ENCODE measurements around the gene MRPL42. TPM values are rescaled to one million over a fixed set of nuclear protein-coding genes. Genes with fewer than 3 reads are reported as not detected.
"Not testable (repeated sequence)": the region's sequence is repeated elsewhere in the genome, so short reads cannot be mapped to it uniquely, and the experiment has no call there.

The MRPL42 gene
- total RNA-seq, 1 experiment from 2014 or later = 173 TPM

- DNase-seq (ENCODE audit: low spot score) = no peak
- in situ Hi-C loops (cut with HindIII; ENCODE audit: low sequenced_read_pairs) = no loop called here
Observed at GRCh38 chr12:93484315-93484981, 17.1 kb downstream of the MRPL42 start.

GRCh38 chr12:93492808-93493207 is 25.5 kb downstream of the MRPL42 start:
- in situ Hi-C loops (cut with HindIII; ENCODE audit: low sequenced_read_pairs); DNase-seq (ENCODE audit: low spot score): not testable (repeated sequence)

DNA sequence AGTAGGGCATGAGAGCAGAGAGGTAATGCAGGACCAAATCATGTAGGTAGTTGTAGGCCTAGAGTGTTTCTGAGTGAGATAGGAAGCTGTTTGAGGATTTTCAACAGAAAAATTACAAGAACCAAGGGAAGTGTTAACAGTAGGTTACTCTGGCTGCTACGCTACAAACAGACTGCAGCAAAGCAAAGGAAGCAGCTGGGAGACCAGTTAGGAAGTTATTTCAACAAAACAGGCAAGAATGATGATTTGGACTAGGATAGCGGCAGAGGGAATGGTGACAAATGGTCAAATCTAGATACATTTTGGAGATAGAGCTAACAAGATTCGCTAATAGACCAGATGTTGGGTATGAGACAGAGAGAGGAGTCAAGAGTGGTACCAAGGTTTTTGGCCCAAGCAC is 26.8 kb downstream of the MRPL42 start:
- DNase-seq (ENCODE audit: low spot score) = no peak
- in situ Hi-C loops (cut with HindIII; ENCODE audit: low sequenced_read_pairs) = no loop called here

DNA sequence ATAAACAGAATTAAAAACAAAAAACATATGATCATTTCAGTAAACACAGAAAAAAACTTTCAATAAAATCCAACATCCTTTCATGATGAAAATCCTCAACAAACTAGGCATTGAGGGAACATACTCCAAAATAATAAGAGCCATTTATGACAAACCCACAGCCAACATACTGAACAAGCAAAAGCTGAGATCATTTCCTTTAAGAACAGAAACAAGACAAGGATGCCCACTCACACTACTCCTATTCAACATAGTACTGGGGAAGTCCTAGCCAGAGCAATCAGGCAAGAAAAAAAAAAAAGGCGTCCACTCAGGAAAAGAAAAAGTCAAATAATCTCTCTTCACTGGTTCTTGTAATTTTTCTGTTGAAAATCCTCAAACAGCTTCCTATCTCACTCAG is 30.1 kb downstream of the MRPL42 start:
- in situ Hi-C loops (cut with HindIII; ENCODE audit: low sequenced_read_pairs) = no loop called here
- no peak for DNase-seq (ENCODE audit: low spot score)

GRCh38 chr12:93498813-93499212 is 31.5 kb downstream of the MRPL42 start:
- in situ Hi-C loops (cut with HindIII; ENCODE audit: low sequenced_read_pairs); DNase-seq (ENCODE audit: low spot score): not testable (repeated sequence)

GRCh38 chr12:93500201-93500600 is 32.9 kb downstream of the MRPL42 start:
- in situ Hi-C loops (cut with HindIII; ENCODE audit: low sequenced_read_pairs) = no loop called here
- no peak for DNase-seq (ENCODE audit: low spot score)

DNA sequence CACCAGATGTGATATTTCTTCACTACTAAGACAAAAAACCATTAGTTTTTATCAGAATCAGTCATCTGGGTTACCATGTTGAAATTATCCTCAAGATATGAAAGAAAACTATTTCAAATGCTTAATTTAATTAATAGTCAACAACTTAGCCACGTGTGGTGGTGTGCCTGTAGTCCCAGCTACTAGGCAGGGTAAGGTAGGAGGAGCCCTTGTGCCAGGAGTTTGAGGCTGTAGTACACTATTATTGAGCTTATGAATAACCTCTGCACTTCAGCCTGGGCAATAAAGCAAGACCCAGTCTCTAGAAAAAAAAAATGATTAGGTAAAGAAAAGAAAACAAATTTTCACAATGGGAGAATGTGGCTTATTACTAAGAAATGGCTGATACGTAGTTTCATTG is 33.4 kb downstream of the MRPL42 start:
- DNase-seq (ENCODE audit: low spot score) = no peak
- in situ Hi-C loops (cut with HindIII; ENCODE audit: low sequenced_read_pairs) = no loop called here

- in situ Hi-C loops (cut with HindIII; ENCODE audit: low sequenced_read_pairs) = no loop called here
- peak; percentile 65 for DNase-seq (ENCODE audit: low spot score)
Observed at GRCh38 chr12:93502802-93503623, 35.7 kb downstream of the MRPL42 start.

DNA sequence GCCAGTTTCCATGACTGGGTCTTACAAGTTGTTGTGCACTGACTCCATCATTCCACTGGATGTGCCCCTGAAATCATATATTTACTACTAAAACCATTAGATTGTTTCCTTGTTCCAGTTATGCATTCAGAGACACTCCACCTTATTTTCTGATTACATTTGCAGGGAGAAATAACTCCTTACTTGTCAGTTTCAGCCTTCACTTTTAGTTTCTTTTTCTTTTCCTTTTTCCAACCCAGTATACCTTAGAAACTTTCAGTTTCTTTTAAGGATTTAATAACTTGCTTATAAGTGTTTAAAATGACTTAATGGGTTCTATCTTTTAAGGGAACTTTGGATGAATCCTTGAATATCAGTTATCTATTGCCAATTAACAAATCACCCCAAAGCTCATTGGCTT is 39.9 kb downstream of the MRPL42 start:
- no peak for DNase-seq (ENCODE audit: low spot score)
- in situ Hi-C loops (cut with HindIII; ENCODE audit: low sequenced_read_pairs) = no loop called here

- in situ Hi-C loops (cut with HindIII; ENCODE audit: low sequenced_read_pairs) = no loop called here
- no peak for DNase-seq (ENCODE audit: low spot score)
Observed at GRCh38 chr12:93509506-93509905, 42.2 kb downstream of the MRPL42 start.

DNA sequence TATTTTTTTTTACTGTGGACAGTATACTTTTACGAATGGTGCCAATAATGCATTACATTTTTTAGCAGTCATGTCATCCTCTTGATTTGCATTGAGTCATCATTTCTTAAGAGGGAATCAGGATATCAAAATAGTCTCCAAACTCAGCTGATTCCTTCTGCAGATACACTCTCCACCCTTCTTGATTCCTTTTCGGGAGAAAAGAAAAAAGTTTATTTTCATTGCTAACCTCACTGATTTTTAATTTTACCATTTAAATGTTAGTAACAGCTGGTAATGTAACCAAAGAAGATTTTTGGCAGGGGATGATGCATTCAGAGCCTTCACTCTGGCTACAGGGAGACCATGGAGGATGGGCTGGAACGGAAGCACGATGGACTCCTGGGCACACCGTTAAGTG is 47.5 kb downstream of the MRPL42 start:
- in situ Hi-C loops (cut with HindIII; ENCODE audit: low sequenced_read_pairs) = no loop called here
- no peak for DNase-seq (ENCODE audit: low spot score)

- in situ Hi-C loops (cut with HindIII; ENCODE audit: low sequenced_read_pairs) = no loop called here
- DNase-seq (ENCODE audit: low spot score) = no peak
Observed at GRCh38 chr12:93518725-93519124, 51.4 kb downstream of the MRPL42 start.

DNA sequence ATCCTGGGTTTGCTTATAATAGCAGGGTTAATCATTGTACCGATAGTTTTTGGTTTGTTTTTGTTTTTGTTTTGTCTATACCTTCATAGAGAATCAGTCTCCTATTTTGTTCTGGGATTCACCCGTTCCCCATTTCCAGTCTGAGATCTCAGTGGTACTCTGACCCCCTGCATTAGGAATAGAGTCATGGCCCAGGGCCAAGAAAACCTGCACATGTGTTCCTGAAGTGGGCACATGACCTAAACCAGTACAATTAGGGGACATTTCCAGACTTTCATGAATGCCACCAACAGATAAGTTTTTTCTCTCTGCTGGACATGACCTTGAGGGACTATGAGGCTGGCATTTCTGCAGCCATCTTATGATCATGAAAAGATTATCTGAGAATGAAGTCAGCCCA is 52.5 kb downstream of the MRPL42 start:
- DNase-seq (ENCODE audit: low spot score) = no peak
- in situ Hi-C loops (cut with HindIII; ENCODE audit: low sequenced_read_pairs) = no loop called here

GRCh38 chr12:93520454-93520853 is 53.1 kb downstream of the MRPL42 start:
- no peak for DNase-seq (ENCODE audit: low spot score)
- in situ Hi-C loops (cut with HindIII; ENCODE audit: low sequenced_read_pairs) = no loop called here

DNA sequence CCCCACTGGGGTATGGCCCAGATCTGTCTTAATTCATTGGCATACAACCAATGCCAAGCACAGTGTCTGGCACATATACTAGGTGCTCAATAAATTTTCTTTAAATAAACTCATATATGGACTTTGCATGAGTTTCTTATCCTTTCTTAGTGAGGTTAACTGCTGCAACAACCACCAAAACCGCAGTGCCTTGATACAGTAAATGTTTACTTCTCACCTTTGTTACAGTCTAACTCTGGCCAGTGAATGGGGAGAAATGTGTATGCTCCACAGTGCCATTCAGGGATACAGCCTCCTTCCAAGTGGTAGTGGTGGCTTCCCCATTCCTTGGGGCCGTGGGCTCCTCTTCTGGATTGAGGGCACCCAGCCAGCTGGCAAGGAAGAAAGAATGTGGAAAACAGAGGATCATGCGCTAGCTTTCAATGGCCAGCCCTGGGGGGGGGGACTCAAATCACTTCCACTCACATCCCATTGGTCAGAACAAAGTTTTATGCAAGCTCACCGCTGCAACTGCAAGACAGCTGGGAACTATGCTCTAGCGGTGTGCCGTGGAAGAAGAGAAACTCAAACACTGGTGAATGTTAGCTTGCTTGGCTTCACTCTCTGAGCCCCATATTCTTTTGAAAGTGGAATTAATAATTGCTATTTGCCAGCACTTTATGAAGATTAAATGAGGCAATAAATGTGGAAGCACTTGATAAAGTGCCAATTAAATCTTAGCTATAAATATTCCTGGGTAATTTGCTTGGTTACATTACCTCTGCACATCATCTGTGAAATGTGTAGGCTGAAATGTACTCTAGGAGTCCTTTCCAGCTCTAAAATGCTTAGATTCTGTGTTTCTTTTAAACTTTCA is 54.1 kb downstream of the MRPL42 start:
- no peak for DNase-seq (ENCODE audit: low spot score)
- in situ Hi-C loops (cut with HindIII; ENCODE audit: low sequenced_read_pairs) = no loop called here

DNA sequence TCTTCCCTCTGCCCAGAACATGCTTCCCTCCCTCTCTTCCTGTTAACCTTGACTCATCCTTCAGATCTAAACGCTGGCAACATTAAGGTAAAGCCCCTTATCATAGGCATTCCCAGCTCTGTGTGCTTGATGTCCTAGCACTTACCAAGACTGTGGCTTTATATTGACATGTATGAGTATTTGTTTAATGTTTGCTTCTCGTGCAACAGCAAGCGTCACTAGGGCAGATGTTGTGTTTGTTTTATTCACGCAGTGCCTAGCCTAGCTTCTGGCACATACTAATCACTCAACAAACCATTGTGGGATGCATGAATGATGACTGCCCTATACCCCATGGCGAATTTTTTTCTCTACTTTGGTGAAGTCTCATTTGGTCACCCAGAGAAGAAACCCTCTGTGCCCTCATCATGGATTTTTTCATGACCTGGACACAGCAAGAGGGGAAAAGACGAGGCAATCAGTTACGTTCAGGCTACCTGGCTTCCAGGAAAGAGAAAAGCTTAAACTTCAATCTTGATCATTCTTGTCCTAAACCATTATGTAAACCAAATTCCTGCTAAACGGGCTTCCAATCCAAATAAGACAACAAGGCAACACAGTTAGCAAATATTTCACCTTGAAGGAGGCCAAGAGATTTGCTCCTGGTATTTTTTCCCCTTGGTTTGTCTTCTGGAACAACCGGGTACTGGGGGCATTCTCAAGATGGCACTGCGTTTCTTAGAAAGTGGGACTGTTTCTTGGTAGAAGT is 57.2 kb downstream of the MRPL42 start:
- in situ Hi-C loops (cut with HindIII; ENCODE audit: low sequenced_read_pairs) = no loop called here
- DNase-seq (ENCODE audit: low spot score) = no peak

- in situ Hi-C loops (cut with HindIII; ENCODE audit: low sequenced_read_pairs) = no loop called here
- no peak for DNase-seq (ENCODE audit: low spot score)
Observed at GRCh38 chr12:93526786-93527428, 59.6 kb downstream of the MRPL42 start.

DNA sequence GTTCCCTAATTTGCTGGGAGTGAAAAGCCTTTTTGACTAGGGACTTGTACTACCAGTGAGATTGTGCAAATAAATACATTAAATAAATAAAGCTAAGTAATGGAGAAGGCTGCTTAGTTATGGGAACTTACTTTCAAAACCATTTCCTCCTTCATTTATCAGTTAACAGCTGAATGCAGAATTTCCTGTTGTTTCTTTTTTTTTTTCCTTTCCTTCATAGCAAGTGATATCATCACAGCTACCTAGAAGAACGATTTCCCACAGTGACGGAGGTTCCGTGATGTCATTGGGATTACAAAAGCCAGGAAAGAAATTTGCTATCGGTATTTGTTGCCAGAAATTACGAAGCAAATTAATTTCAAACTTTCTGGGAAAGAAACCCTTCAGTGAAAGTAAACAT is 63.0 kb downstream of the MRPL42 start:
- in situ Hi-C loops (cut with HindIII; ENCODE audit: low sequenced_read_pairs) = no loop called here
- no peak for DNase-seq (ENCODE audit: low spot score)

DNA sequence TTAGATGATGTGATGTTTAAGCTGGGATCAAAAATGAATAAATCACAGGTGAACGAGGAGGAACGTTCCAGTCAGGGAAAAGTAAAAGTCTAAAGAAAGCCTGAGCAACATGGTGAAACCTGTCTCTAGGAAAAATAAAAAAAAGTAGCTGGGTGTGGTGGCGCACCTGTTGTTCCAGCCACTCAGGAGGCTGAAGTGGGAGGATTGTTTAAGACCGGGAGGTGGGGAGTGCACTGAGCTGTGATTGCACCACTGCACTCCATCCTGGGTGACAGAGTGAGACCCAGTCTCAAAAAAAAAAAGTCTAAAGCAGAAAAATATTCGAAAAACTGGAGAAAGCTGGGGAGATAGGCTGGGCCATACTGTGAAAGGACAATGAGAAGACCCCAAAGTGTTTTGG is 66.0 kb downstream of the MRPL42 start:
- no peak for DNase-seq (ENCODE audit: low spot score)
- in situ Hi-C loops (cut with HindIII; ENCODE audit: low sequenced_read_pairs) = no loop called here
